Gastrocnemius medialis (tissue), 4 donors: Measurements from ENCODE around the gene PDE4C. TPM values are rescaled to one million over a fixed set of nuclear protein-coding genes. Genes with fewer than 3 reads are reported as not detected.

ENCODE experiments used
- ATAC-seq, 2 donors: fragments of 150-250 bp; one replicate each; pipeline ENCODE4 v1.9.1; 2016
- DNase-seq, 2 donors: peaks; one replicate each; pipeline ENCODE4 v3.0.0-alpha.2; 2019
- H3K27ac ChIP-seq, 4 donors: fragments of 200-600 bp; sonication (generic); 1 replicate in 1 of 4; 2 replicates in 3 of 4; pipeline ENCODE4 v1.5.1; 2016 to 2018; ENCODE audit warnings: mild to moderate bottlenecking in 2 of 4, moderate library complexity in 1 of 4
- H3K27me3 ChIP-seq, 3 donors: fragments of 200-600 bp; sonication (generic) in 2 of 3; 1 replicate in 1 of 3; 2 replicates in 2 of 3; pipeline versions ENCODE4 v1.5.1 to v1.6.0; 2016 to 2019; ENCODE audit warnings: mild to moderate bottlenecking in 1 of 3, moderate library complexity in 1 of 3
- H3K36me3 ChIP-seq, 2 donors: fragments of 200-600 bp; sonication (generic) in 1 of 2; one replicate each; pipeline ENCODE4 v1.5.1; 2017 to 2018
- H3K4me1 ChIP-seq, 2 donors: fragments of 200-600 bp; sonication (generic) in 1 of 2; one replicate each; pipeline ENCODE4 v1.5.1; 2016 to 2017; ENCODE audit warnings: mild to moderate bottlenecking in 2 of 2
- H3K4me3 ChIP-seq, 4 donors: fragments of 200-600 bp; sonication (generic) in 3 of 4; 1 replicate in 1 of 4; 2 replicates in 3 of 4; pipeline ENCODE4 v1.5.1; 2016 to 2019; ENCODE audit warnings: mild to moderate bottlenecking in 2 of 4
- H3K9me3 ChIP-seq, 3 donors: fragments of 200-600 bp; sonication (generic) in 2 of 3; 1 replicate in 1 of 3; 2 replicates in 2 of 3; pipeline ENCODE4 v1.5.1; 2016 to 2019
- CTCF ChIP-seq, 5 experiments: fragments of 450-650 bp in 3 of 5; fragments of 200-600 bp in 2 of 5; sonication (generic) in 2 of 5; IDR thresholded peaks in 4 of 5; conservative IDR thresholded peaks in 1 of 5; 1 replicate in 4 of 5; 2 replicates in 1 of 5; pipeline ENCODE4 v1.5.1; 2016 to 2019; ENCODE audit warnings: antibody characterized with exemption in 5 of 5, mild to moderate bottlenecking in 3 of 5, moderate library complexity in 3 of 5
- POLR2A ChIP-seq, 2 donors: fragments of 450-650 bp; IDR thresholded peaks; one replicate each; pipeline ENCODE4 v1.6.1; 2017; ENCODE audit warnings: antibody characterized with exemption in 2 of 2, mild to moderate bottlenecking in 2 of 2, moderate library complexity in 2 of 2
- in situ Hi-C, 4 donors: fragments of 200-750 bp; cut with MboI; loops; one replicate each; pipeline versions ENCODE4 v1.15.0 to v1.8.0; 2017; ENCODE audit warnings: low sequenced_read_pairs in 4 of 4
- intact Hi-C: fragments of 100-400 bp; cut with DNase I; formaldehyde crosslinking; loops from one replicate; pipeline ENCODE4 v1.15.1; 2023; ENCODE audit warnings: low total_unique reads
- total RNA-seq, 4 donors: library from RNA; depleted of rRNA; stranded (reverse); fragments of >200 nt; gene quantifications; one replicate each; pipeline versions ENCODE4 v1.1.0 to v1.2.3, GENCODE V29; 2016

Gene PDE4C
- total RNA-seq, 4 donors from 2014 or later = 0.65 to 2.6 (median 0.76) TPM; not detected in 1

- TF ChIP-seq CTCF (IDR thresholded peaks at IDR 0.05 in 4 of 5, conservative IDR thresholded peaks at IDR 0.05 in 1 of 5) (no peak), POLR2A (IDR thresholded peaks at IDR 0.05) (no peak)
- H3K4me3 ChIP-seq = no peak overlapping the region
- DNase-seq = no peak
- no peak for ATAC-seq
- H3K4me1 ChIP-seq = no peaks in the 10 kb centered on the region
- intact Hi-C loops (no loop called here), in situ Hi-C loops (no loop called here)
- H3K27ac ChIP-seq = no peak overlapping the region
- no peaks in the 10 kb centered on the region for H3K27me3 ChIP-seq
- H3K36me3 ChIP-seq = no peaks in the 10 kb centered on the region
- H3K9me3 ChIP-seq = no peaks in the 10 kb centered on the region
Measured at GRCh38 chr19:18185538-18185937, 40.7 kb downstream of the PDE4C start.

- Histone ChIP-seq H3K36me3 (no peaks in the 10 kb centered on the region), H3K9me3 (no peaks in the 10 kb centered on the region), H3K27me3 (no peaks in the 10 kb centered on the region), H3K27ac (no peak overlapping the region), H3K4me3 (no peak overlapping the region), H3K4me1 (no peaks in the 10 kb centered on the region)
- ATAC-seq (no peak), DNase-seq (no peak)
- TF ChIP-seq POLR2A (IDR thresholded peaks at IDR 0.05) = no peak
- no peak for TF ChIP-seq CTCF (IDR thresholded peaks at IDR 0.05 in 4 of 5, conservative IDR thresholded peaks at IDR 0.05 in 1 of 5)
- in situ Hi-C loops (no loop called here), intact Hi-C loops (no loop called here)
Measured at GRCh38 chr19:18183529-18183928, 42.7 kb downstream of the PDE4C start.

- no peak for DNase-seq
- intact Hi-C loops (no loop called here), in situ Hi-C loops (no loop called here)
- TF ChIP-seq CTCF (IDR thresholded peaks at IDR 0.05 in 4 of 5, conservative IDR thresholded peaks at IDR 0.05 in 1 of 5) (no peak), POLR2A (IDR thresholded peaks at IDR 0.05) (no peak)
- Histone ChIP-seq H3K9me3 (no peaks in the 10 kb centered on the region), H3K4me1 (no peaks in the 10 kb centered on the region), H3K4me3 (no peak overlapping the region), H3K36me3 (no peaks in the 10 kb centered on the region), H3K27ac (no peak overlapping the region), H3K27me3 (peaks cover 0 to 3% (median 0%) of the 10 kb centered on the region in 3 donors)
- no peak for ATAC-seq
Measured at GRCh38 chr19:18179957-18180356, 46.3 kb downstream of the PDE4C start.

GRCh38 chr19:18176367-18177310 is 49.6 kb downstream of the PDE4C start:
- H3K4me1 ChIP-seq = peaks cover 8 to 12% of the 10 kb centered on the region in 2 donors
- no peaks in the 10 kb centered on the region for H3K9me3 ChIP-seq
- H3K27ac ChIP-seq = no peak overlapping the region
- ATAC-seq (no peak), DNase-seq (no peak)
- intact Hi-C loops = no loop called here
- no peak for TF ChIP-seq CTCF (IDR thresholded peaks at IDR 0.05 in 4 of 5, conservative IDR thresholded peaks at IDR 0.05 in 1 of 5)
- no peak for TF ChIP-seq POLR2A (IDR thresholded peaks at IDR 0.05)
- H3K27me3 ChIP-seq = peaks cover 0 to 3% (median 0%) of the 10 kb centered on the region in 3 donors
- no peak overlapping the region for H3K4me3 ChIP-seq
- H3K36me3 ChIP-seq = no peaks in the 10 kb centered on the region
- in situ Hi-C loops = no loop called here
